T-helper 1 cell treated with Interleukin-12 subunit alpha and Interleukin-12 subunit beta and Interleukin-4 antibody, amounts not matched to agents 30 ng/mL and 1 ng/mL, for 36 hours (primary cell): ENCODE data around the gene IFIT3. TPM values are rescaled to one million over a fixed set of nuclear protein-coding genes. Genes with fewer than 3 reads are reported as not detected.

Experiments used
- intact Hi-C: fragments of 100-400 bp; cut with micrococcal nuclease; formaldehyde crosslinking; loops from one replicate; pipeline ENCODE4 v1.15.1; 2024
- total RNA-seq: library from RNA; stranded (reverse); gene quantifications from 2 replicates; pipeline ENCODE4 v1.2.3, GENCODE V29; 2022

Gene IFIT3
- total RNA-seq, 1 donor from 2014 or later: 11.2 TPM

DNA sequence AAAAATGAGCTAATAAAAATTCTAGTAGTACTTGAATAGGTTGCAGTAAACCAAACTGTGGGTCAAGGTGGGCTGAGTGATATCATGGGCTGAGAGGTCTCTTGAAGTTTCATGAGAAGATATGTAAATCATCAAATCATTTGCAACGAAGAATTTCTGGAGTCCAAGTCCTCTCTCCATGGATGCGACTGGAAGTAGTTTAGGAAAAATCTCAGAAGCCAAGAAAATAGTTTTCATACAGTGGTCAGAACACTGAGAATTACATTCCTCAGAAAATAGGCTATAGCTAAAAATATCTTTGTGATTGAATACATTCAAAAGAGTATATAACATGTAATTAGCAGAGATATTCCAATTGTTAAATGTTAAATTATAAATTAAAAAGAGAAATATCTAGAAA is 61.0 kb downstream of the IFIT3 start:
- intact Hi-C loops: no loop called here

DNA sequence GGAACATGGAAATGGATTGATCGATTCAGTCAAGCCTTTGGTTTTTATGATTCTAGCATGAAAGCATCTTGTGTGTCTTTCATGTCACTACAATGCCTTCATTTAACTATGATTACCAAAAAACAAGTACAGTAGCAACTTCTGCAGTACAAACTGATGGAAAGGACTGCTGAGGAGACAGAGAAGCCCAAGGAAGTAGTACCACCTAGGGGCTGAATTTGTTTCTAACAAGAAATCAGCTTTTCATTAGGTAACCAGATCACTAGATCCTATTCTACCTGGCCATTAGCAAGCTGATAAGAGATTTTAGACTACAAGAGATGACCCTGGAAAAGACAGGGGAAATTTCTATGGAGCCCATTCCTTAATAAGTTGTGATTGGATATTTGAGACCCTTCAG is 61.5 kb downstream of the IFIT3 start:
- intact Hi-C loops: no loop called here

Other genes with a start within 250 kb of the IFIT3 start
- gene CH25H, start 120.7 kb upstream of the IFIT3 start, total RNA-seq: not detected in 2 replicates
- 13.0 and 14.6 TPM in 2 replicates for gene LIPA, start 76.2 kb upstream of the IFIT3 start, total RNA-seq
- gene IFIT2, start 26.0 kb upstream of the IFIT3 start, total RNA-seq: 2.4 and 2.5 TPM in 2 replicates
- not detected in 2 replicates for gene IFIT1B, start 50.1 kb downstream of the IFIT3 start, total RNA-seq
- 9.8 and 11.8 TPM in 2 replicates for gene IFIT1, start 64.6 kb downstream of the IFIT3 start, total RNA-seq
- 31.6 and 32.1 TPM in 2 replicates for gene IFIT5, start 86.6 kb downstream of the IFIT3 start, total RNA-seq
- not detected in 2 replicates for gene SLC16A12, start 207.6 kb downstream of the IFIT3 start, total RNA-seq